NCI-H2227 (cell line): ENCODE measurements around the gene LRRC46.

Experiments used
- DNase-seq: peaks from one replicate; lab custom pipeline; 2025; ENCODE audit not compliant: unreplicated experiment; lab: John Stamatoyannopoulos, UW

The LRRC46 gene

GRCh38 chr17:47808830-47809480 is 22.5 kb upstream of the LRRC46 start:
- DNase-seq, result no peak

GRCh38 chr17:47810200-47810821 is 21.2 kb upstream of the LRRC46 start:
- no peak for DNase-seq

- DNase-seq, result no peak
These were observed 20.4 kb upstream of the LRRC46 start for GRCh38 chr17:47810901-47811635.

GRCh38 chr17:47811709-47812108 is 19.8 kb upstream of the LRRC46 start:
- DNase-seq, result no peak

- no peak for DNase-seq
These were observed 19.1 kb upstream of the LRRC46 start for GRCh38 chr17:47812146-47812920.

GRCh38 chr17:47813077-47813476 is 18.4 kb upstream of the LRRC46 start:
- no peak for DNase-seq

- no peak for DNase-seq
These were observed 17.9 kb upstream of the LRRC46 start for GRCh38 chr17:47813512-47814031.

- no peak for DNase-seq
These were observed 16.2 kb upstream of the LRRC46 start for GRCh38 chr17:47815106-47815918.

GRCh38 chr17:47816111-47816735 is 15.2 kb upstream of the LRRC46 start:
- no peak for DNase-seq

- no peak for DNase-seq
These were observed 14.5 kb upstream of the LRRC46 start for GRCh38 chr17:47816947-47817346.

- no peak for DNase-seq
These were observed 13.3 kb upstream of the LRRC46 start for GRCh38 chr17:47818002-47818695.

GRCh38 chr17:47819475-47819874 is 12.0 kb upstream of the LRRC46 start:
- no peak for DNase-seq

- no peak for DNase-seq
These were observed 11.3 kb upstream of the LRRC46 start for GRCh38 chr17:47820033-47820789.

GRCh38 chr17:47821031-47821423 is 10.4 kb upstream of the LRRC46 start:
- no peak for DNase-seq

GRCh38 chr17:47821424-47822391 is 9.8 kb upstream of the LRRC46 start, which contains the start of gene OSBPL7:
OSBPL7 (minus strand) TSS chr17:47821794; CDS start chr17:47820278, 1,516 bp downstream.
- DNase-seq, result peak; percentile 89

- DNase-seq, result no peak
These were observed 8.7 kb upstream of the LRRC46 start for GRCh38 chr17:47822785-47823184.

- no peak for DNase-seq
These were observed 8.0 kb upstream of the LRRC46 start for GRCh38 chr17:47823519-47823918.
